Spleen (tissue), 11 donors: Measurements from ENCODE around the gene SCIMP. TPM values are rescaled to one million over a fixed set of nuclear protein-coding genes. Genes with fewer than 3 reads are reported as not detected.
"Not testable (repeated sequence)": the region's sequence is repeated elsewhere in the genome, so short reads cannot be mapped to it uniquely, and the experiment has no call there.

ENCODE experiments used
- DNase-seq: peaks from one replicate; pipeline ENCODE4 v3.0.0-alpha.2; 2020
- H3K27ac ChIP-seq, 8 donors: fragments of 200-600 bp; sonication (generic) in 7 of 8; 1 replicate in 4 of 8; 2 replicates in 4 of 8; pipeline versions ENCODE4 v1.5.0 to v1.8.0; 2016 to 2021; ENCODE audit warnings: inconsistent platforms in 4 of 8, mild to moderate bottlenecking in 4 of 8, moderate library complexity in 1 of 8
- H3K27me3 ChIP-seq, 7 donors: fragments of 200-600 bp; sonication (generic) in 6 of 7; replicated peaks in 1 of 7; 1 replicate in 4 of 7; 2 replicates in 3 of 7; pipeline versions ENCODE4 v1.5.0 to v1.8.0; 2016 to 2021; ENCODE audit warnings: inconsistent platforms in 3 of 7, mild to moderate bottlenecking in 1 of 7
- H3K36me3 ChIP-seq, 6 donors: fragments of 200-600 bp; sonication (generic) in 5 of 6; 1 replicate in 4 of 6; 2 replicates in 2 of 6; pipeline versions ENCODE4 v1.5.0 to v1.8.0; 2016 to 2021; ENCODE audit warnings: inconsistent platforms in 2 of 6
- H3K4me1 ChIP-seq, 6 donors: fragments of 200-600 bp; sonication (generic) in 5 of 6; 1 replicate in 3 of 6; 2 replicates in 3 of 6; pipeline versions ENCODE4 v1.5.0 to v1.8.0; 2016 to 2021; ENCODE audit warnings: inconsistent platforms in 3 of 6
- H3K4me3 ChIP-seq, 8 donors: fragments of 200-600 bp; sonication (generic) in 7 of 8; 1 replicate in 4 of 8; 2 replicates in 4 of 8; pipeline versions ENCODE4 v1.5.0 to v1.8.0; 2016 to 2021; ENCODE audit warnings: inconsistent platforms in 4 of 8, mild to moderate bottlenecking in 4 of 8, moderate library complexity in 2 of 8
- H3K9me3 ChIP-seq, 8 donors: fragments of 200-600 bp; sonication (generic) in 7 of 8; 1 replicate in 4 of 8; 2 replicates in 4 of 8; pipeline versions ENCODE4 v1.5.0 to v1.8.0; 2016 to 2021; ENCODE audit warnings: inconsistent platforms in 4 of 8
- POLR2A ChIP-seq, 3 donors: fragments of 450-650 bp; IDR thresholded peaks; one replicate each; pipeline ENCODE4 v1.5.1; 2017; ENCODE audit warnings: antibody characterized with exemption in 3 of 3, mild to moderate bottlenecking in 1 of 3
- POLR2AphosphoS5 ChIP-seq, 3 donors: sonication (generic); formaldehyde crosslinking; IDR thresholded peaks; one replicate each; pipeline ENCODE4 v1.5.1; 2017; ENCODE audit warnings: antibody characterized with exemption in 3 of 3
- WGBS, 5 donors: extraction: QIAGEN DNeasy Blood & Tissue Kit in 3 of 5; methylation state at CpG; one replicate each; pipeline versions ENCODE4 v1.1.5 to v1.1.7; 2013 to 2018; 5-methylcytosine and 5-hydroxymethylcytosine counted together
- intact Hi-C: fragments of 100-400 bp; cut with DNase I; formaldehyde crosslinking; loops from one replicate; pipeline ENCODE4 v1.15.0; 2023; ENCODE audit warnings: low total_unique reads
- polyA plus RNA-seq, 3 donors: library from polyadenylated mRNA; stranded (reverse); fragments of 200-250 nt; gene quantifications; one replicate each; pipeline ENCODE4 v1.2.1, GENCODE V29; 2013
- total RNA-seq, 7 donors: library from RNA; depleted of rRNA in 3 of 7; stranded (reverse); fragments of >200 nt in 3 of 7; fragmentation: NEBNext Ultra II Directional in 4 of 7; extraction: Animal tissue kit (Norgen Biotek cat#: 25700) in 4 of 7; gene quantifications; one replicate each; pipeline versions ENCODE4 v1.1.0 to v1.2.1, GENCODE V29; 2016 to 2021
- TF ChIP-seq, protein P1 (sequence below), 11 experiments: fragments of 200-600 bp in 7 of 11; fragments of 450-650 bp in 4 of 11; sonication (generic) in 4 of 11; IDR thresholded peaks in 8 of 11; conservative IDR thresholded peaks in 3 of 11; 1 replicate in 7 of 11; 2 replicates in 4 of 11; pipeline versions ENCODE4 v1.4.0 to v1.8.0; 2016 to 2021; ENCODE audit warnings: antibody characterized with exemption in 11 of 11, inconsistent platforms in 4 of 11, mild to moderate bottlenecking in 1 of 11
- donor health status: healthy with polysubstance abuse.
- donor health status: DM: no; HTN: no; CAD: no; lungs with moderate emphysema.
- donor health status: DM: no; HTN: no; CAD: no.
- donor health status: Bipolar disorder and iron deficiency.
- donor health status: healthy.
- donor health status: DM: no; HTN: no; CAD: no.
- donor health status: DM: yes; HTN: yes; CAD: no.

The SCIMP gene
- total and polyA plus RNA-seq, 10 donors, result 18.9 to 102 (median 77.5) TPM

DNA sequence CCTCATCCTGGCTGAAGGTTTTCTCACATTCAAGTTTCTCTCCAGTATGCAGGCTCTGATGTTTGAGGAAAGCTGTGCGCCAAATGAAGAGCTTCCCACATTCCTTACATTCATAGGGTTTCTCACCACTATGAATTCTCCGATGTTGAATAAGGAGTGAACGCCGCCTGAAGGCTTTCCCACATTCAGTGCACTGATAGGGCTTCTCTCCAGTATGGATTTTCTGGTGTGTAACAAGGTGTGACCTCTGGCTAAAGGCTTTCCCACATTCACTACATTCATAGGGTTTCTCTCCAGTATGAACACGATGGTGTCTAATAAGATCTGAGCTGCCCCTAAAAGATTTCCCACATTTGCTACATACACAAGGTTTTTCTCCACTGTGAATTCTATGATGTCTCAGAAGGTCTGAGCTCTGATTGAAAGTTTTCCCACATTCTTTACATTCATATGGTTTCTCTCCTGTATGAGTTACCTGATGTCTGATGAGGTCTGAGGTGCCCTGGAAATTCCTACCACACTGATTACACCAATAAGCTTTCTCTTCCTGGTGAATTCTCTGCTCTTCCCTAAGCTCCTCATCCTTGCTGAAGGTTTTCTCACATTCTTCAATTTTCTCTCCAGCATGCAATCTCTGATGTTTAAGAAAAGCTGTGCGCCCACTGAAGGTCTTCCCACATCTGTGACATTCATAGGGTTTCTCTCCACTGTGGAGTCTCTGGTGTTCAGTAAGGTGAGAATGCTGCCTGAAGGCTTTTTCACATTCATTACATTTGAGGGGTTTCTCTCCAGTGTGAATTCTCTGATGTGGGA is 51.9 kb downstream of the SCIMP start:
- DNase-seq, result no peak
- H3K27ac ChIP-seq, result no peak overlapping the region
- H3K4me3 ChIP-seq, result no peak overlapping the region
- TF ChIP-seq, protein P1, sequence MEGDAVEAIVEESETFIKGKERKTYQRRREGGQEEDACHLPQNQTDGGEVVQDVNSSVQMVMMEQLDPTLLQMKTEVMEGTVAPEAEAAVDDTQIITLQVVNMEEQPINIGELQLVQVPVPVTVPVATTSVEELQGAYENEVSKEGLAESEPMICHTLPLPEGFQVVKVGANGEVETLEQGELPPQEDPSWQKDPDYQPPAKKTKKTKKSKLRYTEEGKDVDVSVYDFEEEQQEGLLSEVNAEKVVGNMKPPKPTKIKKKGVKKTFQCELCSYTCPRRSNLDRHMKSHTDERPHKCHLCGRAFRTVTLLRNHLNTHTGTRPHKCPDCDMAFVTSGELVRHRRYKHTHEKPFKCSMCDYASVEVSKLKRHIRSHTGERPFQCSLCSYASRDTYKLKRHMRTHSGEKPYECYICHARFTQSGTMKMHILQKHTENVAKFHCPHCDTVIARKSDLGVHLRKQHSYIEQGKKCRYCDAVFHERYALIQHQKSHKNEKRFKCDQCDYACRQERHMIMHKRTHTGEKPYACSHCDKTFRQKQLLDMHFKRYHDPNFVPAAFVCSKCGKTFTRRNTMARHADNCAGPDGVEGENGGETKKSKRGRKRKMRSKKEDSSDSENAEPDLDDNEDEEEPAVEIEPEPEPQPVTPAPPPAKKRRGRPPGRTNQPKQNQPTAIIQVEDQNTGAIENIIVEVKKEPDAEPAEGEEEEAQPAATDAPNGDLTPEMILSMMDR (IDR thresholded peaks at IDR 0.05 in 8 of 11, conservative IDR thresholded peaks at IDR 0.05 in 3 of 11), result no peak
- no peak for TF ChIP-seq POLR2AphosphoS5 (IDR thresholded peaks at IDR 0.05)
- no peak for TF ChIP-seq POLR2A (IDR thresholded peaks at IDR 0.05)
- H3K36me3 ChIP-seq, result peaks cover 2 to 59% (median 27%) of the 10 kb centered on the region in 6 donors
- 86 to 99% (median 98%) methylated on average over 6 of the region's 6 CpGs for WGBS, 5 donors
- H3K4me1 ChIP-seq, result no peaks in the 10 kb centered on the region
- intact Hi-C loops, result no loop called here
- no peaks in the 10 kb centered on the region for H3K27me3 ChIP-seq
- H3K9me3 ChIP-seq, result peaks cover 67 to 100% (median 100%) of the 10 kb centered on the region in 8 donors

DNA sequence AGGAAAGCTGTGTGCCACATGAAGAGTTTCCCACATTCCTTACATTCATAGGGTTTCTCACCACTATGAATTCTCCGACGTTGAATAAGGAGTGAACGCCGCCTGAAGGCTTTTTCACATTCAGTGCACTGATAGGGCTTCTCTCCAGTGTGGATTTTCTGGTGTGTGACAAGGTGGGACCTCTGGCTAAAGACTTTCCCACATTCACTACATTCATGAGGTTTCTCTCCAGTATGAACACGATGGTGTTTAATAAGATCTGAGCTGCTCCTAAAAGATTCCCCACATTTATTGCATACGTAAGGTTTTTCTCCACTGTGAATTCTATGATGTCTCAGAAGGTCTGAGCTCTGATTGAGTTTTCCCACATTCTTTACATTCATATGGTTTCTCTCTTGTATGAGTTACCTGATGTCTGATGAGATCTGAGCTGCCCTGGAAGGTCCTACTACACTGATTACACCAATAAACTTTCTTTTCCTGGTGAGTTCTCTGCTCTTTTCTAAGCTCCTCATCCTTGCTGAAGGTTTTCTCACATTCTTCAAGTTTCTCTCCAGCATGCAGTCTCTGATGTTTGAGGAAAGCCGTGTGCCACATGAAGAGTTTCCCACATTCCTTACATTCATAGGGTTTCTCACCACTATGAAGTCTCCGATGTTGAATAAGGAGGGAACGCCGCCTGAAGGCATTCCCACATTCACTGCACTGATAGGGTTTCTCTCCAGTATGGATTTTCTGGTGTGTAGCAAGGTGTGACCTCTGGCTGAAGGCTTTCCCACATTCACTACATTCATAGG is 53.0 kb downstream of the SCIMP start:
- H3K4me3 ChIP-seq, result no peak overlapping the region
- H3K4me1 ChIP-seq, result no peaks in the 10 kb centered on the region
- H3K36me3 ChIP-seq, result peaks cover 0 to 59% (median 19%) of the 10 kb centered on the region in 6 donors
- H3K27ac ChIP-seq, result no peak overlapping the region
- TF ChIP-seq POLR2A (IDR thresholded peaks at IDR 0.05) (no peak), POLR2AphosphoS5 (IDR thresholded peaks at IDR 0.05) (no peak)
- TF ChIP-seq, protein P1 (IDR thresholded peaks at IDR 0.05 in 8 of 11, conservative IDR thresholded peaks at IDR 0.05 in 3 of 11), result no peak
- DNase-seq, result no peak
- WGBS, 5 donors, result 94 to 98% (median 97%) methylated on average over 10 of the region's 10 CpGs
- intact Hi-C loops, result no loop called here
- H3K9me3 ChIP-seq, result peaks cover 73 to 100% (median 100%) of the 10 kb centered on the region in 8 donors
- H3K27me3 ChIP-seq, result no peaks in the 10 kb centered on the region

DNA sequence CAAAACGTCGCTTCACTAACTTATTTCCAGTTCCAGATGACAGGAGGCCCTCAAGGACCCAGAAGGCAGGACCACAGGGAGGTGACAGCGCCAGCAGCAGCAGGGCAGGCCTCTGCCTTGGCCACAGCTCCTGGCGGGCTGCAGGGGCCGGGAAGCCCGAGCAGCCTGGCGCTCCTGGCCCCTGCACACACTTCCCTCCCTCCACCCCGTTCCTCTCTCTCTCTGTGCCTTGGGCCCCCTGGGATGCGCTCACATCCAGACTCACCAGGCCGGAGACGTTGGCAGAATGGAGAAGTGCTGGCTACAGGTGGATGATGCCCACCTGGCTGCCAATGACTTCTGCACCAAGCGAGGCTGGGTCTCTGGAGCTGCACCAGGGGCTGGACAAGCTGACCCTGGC is 55.7 kb downstream of the SCIMP start:
- H3K36me3 ChIP-seq, result peaks cover 2 to 55% (median 18%) of the 10 kb centered on the region in 6 donors
- H3K27ac ChIP-seq, result no peak overlapping the region
- no peaks in the 10 kb centered on the region for H3K4me1 ChIP-seq
- no peaks in the 10 kb centered on the region for H3K27me3 ChIP-seq
- WGBS, 5 donors, result 95 to 99% (median 98%) methylated on average over 10 to 12 of the region's 12 CpGs
- H3K9me3 ChIP-seq, result peaks cover 53 to 100% (median 100%) of the 10 kb centered on the region in 8 donors
- no peak for DNase-seq
- peak in 2 of 3 donors; percentile 29 to 40 for TF ChIP-seq POLR2AphosphoS5 (IDR thresholded peaks at IDR 0.05)
- TF ChIP-seq, protein P1 (IDR thresholded peaks at IDR 0.05 in 8 of 11, conservative IDR thresholded peaks at IDR 0.05 in 3 of 11), result no peak
- intact Hi-C loops, result no loop called here
- no peak overlapping the region for H3K4me3 ChIP-seq

DNA sequence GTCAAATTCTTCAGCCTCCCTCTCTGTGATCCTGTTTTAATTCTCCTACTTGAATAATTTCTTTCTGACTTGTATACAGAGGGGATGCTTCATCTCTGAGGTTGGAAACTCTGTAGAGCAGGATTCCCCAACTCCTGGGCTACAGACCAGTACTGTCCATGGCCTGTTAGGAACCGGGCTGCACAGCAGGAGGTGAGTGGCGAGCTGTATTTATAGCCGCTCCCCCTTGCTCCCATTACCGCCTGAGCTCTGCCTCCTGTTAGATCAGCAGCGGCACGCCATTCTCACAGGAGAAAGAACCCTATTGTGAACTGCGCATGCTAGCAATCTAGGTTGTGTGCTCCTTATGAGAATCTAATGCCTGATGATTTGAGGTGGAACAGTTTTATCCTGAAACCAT is 59.6 kb downstream of the SCIMP start:
- Histone ChIP-seq H3K9me3 (peaks cover 21 to 85% (median 78%) of the 10 kb centered on the region in 8 donors), H3K36me3 (peaks cover 0 to 40% (median 13%) of the 10 kb centered on the region in 6 donors)
- H3K4me3 ChIP-seq, H3K27me3 ChIP-seq, H3K27ac ChIP-seq, intact Hi-C loops, DNase-seq, H3K4me1 ChIP-seq: not testable (repeated sequence)
- whole genome bisulfite sequencing, 5 donors, result 87 to 99% (median 91%) methylated on average over 7 of the region's 7 CpGs

DNA sequence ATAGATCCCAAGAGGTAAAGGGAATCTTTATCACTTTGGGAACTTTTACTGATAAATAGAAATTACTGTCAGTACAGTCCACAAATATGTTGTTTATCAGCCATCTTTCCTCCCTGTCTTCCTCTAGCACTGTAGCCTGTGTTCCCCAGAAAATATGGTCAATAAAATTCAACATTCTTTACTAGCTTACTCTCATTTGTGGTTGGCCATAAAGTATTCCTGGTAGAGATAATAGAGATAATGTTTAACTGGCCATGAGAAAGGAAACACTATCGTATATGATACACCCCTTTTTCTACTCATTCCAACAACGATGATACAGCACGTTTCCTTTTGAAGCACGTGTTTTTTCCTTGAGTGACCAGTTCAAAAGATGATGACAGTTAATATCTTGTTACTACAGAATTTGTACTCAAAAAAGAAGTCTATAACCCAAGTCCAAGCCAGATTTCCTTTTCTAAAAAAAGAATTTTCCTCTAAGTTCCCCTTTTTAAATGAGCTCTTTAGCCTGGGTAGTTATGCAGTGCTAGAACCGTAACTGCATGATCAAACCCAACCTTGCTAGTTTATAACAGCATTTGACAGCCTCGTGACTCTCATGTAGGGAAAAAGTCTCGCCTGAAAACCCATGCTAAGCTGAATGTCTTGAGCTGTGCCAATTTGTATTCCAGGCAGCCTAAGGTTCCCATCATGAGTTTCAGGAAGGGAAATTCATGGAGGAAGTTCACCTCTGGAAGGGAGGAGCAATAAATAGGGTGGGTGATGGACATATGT is 68.7 kb downstream of the SCIMP start:
- Histone ChIP-seq H3K4me1 (peaks cover 0 to 28% (median 3%) of the 10 kb centered on the region in 6 donors), H3K27ac (peak overlapping the region in 4 of 8 donors; percentile 28 to 67 (median 52))
- DNase-seq, H3K36me3 ChIP-seq, H3K4me3 ChIP-seq, H3K9me3 ChIP-seq, intact Hi-C loops, H3K27me3 ChIP-seq: not testable (repeated sequence)
- 19 to 35% (median 28%) methylated on average over 4 to 7 of the region's 7 CpGs for WGBS, 5 donors
